GM21526 (cell line): ENCODE measurements around the gene B4GALNT1.

Experiments used
- ATAC-seq: cut with Tn5 transposase; IDR thresholded peaks from one replicate; pipeline ENCODE4 v1.9.1; 2021; ENCODE audit warnings: moderate library complexity; ENCODE audit not compliant: unreplicated experiment, low FRiP score

Gene B4GALNT1

GRCh38 chr12:57609781-57610553, 23.0 kb downstream of the B4GALNT1 start:
- no peak for ATAC-seq

GRCh38 chr12:57609101-57609780, 23.8 kb downstream of the B4GALNT1 start:
- no peak for ATAC-seq

- no peak for ATAC-seq
Observed at GRCh38 chr12:57607958-57608663, 24.9 kb downstream of the B4GALNT1 start.

GRCh38 chr12:57606821-57607220, 26.2 kb downstream of the B4GALNT1 start:
- no peak for ATAC-seq

GRCh38 chr12:57606399-57606798, 26.6 kb downstream of the B4GALNT1 start:
- no peak for ATAC-seq

GRCh38 chr12:57605811-57606311, 27.1 kb downstream of the B4GALNT1 start:
- ATAC-seq, result no peak

GRCh38 chr12:57604992-57605810, 27.8 kb downstream of the B4GALNT1 start:
- no peak for ATAC-seq

- no peak for ATAC-seq
Observed at GRCh38 chr12:57604454-57604991, 28.5 kb downstream of the B4GALNT1 start, which contains the start of gene DTX3. Gene DTX3, plus strand, starts transcription at chr12:57604824. Its CDS starts 1,694 bp downstream, at chr12:57606518.

GRCh38 chr12:57603815-57604453, 29.1 kb downstream of the B4GALNT1 start:
- ATAC-seq, result no peak

- ATAC-seq, result no peak
Observed at GRCh38 chr12:57603324-57603723, 29.7 kb downstream of the B4GALNT1 start.

- ATAC-seq, result no peak
Observed at GRCh38 chr12:57602544-57602943, 30.5 kb downstream of the B4GALNT1 start.

- ATAC-seq, result no peak
Observed at GRCh38 chr12:57600395-57600794, 32.6 kb downstream of the B4GALNT1 start.

- ATAC-seq, result no peak
Observed at GRCh38 chr12:57593187-57593586, 39.8 kb downstream of the B4GALNT1 start.

GRCh38 chr12:57592551-57593165, 40.3 kb downstream of the B4GALNT1 start:
- ATAC-seq, result no peak

- ATAC-seq, result no peak
Observed at GRCh38 chr12:57591782-57592325, 41.1 kb downstream of the B4GALNT1 start.

- ATAC-seq, result peak; percentile 88
Observed at GRCh38 chr12:57590864-57591781, 41.9 kb downstream of the B4GALNT1 start, which contains the start of gene PIP4K2C. Gene PIP4K2C, plus strand, starts transcription at chr12:57591192. Its CDS starts 98 bp downstream, at chr12:57591290.

- ATAC-seq, result no peak
Observed at GRCh38 chr12:57590479-57590863, 42.5 kb downstream of the B4GALNT1 start.
